ENCODE data around the gene ATXN1.

ATXN1 gene

DNA sequence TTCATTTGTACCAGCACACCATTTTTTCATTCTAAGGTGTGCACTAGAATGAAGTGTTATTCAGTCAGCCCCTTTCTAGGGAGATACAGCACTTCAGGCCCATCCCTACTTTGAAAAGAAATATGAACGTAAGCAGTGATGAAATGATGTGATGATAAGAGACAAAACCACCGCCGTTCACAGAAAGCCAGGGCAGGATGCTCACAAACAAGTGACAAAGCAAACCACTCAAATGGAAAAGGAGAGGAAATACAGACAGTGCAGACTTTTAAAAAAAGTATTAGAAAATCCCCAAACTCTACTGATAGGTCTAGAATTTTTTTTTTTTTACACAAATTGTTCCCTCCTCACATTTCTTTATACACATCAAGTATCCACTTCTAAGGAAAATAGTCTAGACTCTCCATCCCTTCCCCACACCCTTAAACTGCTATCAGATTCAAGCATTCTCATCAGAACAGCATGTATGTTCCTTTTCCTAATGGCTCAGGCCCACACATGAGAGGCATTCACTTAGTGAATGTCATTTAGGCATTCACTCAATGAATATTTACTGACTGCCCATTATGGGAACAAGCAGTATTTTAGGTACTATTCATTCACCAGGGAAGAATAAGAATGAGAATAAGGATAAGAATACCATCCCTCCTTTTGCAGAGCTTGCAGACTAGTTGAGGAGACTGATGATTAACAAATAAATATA is 279.4 kb downstream of the ATXN1 start (continued):
- TF ChIP-seq, protein P1, sequence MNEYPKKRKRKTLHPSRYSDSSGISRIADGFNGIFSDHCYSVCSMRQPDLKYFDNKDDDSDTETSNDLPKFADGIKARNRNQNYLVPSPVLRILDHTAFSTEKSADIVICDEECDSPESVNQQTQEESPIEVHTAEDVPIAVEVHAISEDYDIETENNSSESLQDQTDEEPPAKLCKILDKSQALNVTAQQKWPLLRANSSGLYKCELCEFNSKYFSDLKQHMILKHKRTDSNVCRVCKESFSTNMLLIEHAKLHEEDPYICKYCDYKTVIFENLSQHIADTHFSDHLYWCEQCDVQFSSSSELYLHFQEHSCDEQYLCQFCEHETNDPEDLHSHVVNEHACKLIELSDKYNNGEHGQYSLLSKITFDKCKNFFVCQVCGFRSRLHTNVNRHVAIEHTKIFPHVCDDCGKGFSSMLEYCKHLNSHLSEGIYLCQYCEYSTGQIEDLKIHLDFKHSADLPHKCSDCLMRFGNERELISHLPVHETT (tag by site-specific recombination; IDR thresholded peaks at IDR 0.05): no peak
- TF ChIP-seq ZNF48 (tag by site-specific recombination; IDR thresholded peaks at IDR 0.05) (no peak), ZNF23 (tag by site-specific recombination; IDR thresholded peaks at IDR 0.05; ENCODE audit: borderline replicate concordance) (no peak), HOXC10 (CRISPR knock-in tag; IDR thresholded peaks at IDR 0.05) (no peak), ZNF292 (tag by site-specific recombination; IDR thresholded peaks at IDR 0.05; ENCODE audit: borderline replicate concordance, low read depth) (no peak)

DNA sequence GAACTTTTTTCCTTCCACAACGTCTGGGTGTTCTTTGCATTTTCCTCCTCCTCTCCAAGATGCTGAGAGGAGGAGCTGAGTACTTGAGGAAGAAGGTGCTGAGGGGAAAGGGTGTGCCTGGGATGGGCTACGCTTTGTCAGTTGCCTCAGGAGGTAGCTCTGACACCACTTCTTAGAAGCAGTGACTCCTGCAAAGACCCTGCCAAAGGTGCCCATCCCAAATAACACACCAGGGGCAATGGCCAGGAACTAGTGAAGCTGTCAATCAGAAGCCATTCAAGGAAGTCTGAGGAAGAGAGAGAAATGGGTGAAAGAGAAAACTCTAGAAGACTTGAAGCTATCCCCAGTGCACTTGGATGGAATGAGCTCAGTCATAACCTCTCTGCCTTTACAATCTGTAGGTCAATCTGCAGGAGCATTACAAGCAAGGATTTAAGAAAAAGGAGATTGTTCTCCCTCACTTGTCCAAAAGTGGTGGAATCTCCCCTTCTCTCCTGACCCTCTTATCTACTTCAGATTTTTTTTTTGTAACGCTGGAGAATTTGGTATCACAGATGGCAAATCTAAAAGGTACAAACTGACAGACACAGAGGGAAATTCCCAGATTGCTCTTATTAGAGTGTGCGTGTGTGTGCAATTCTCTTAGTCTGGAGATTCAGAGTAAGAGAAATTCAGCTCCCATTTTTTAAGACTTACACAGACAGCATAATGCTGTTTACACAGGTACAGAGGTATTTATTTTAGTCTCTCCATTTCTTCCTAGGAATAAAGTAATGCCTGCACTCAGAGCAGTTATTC is 280.3 kb downstream of the ATXN1 start:
- Histone ChIP-seq H3K27ac (ENCODE audit: extremely low read depth, low read depth, low read length) (no peak overlapping the region), H3K4me3 (ENCODE audit: low read depth, low read length) (no peak overlapping the region), H3K4me1 (ENCODE audit: control insufficient read depth, insufficient read depth, low read length) (no peaks in the 10 kb centered on the region), H3K36me3 (ENCODE audit: control insufficient read depth in 2 of 2, insufficient read depth in 1 of 2, low read length in 2 of 2) (peaks cover 0 to 5% of the 10 kb centered on the region in 2 experiments; a peak in 1 of 3 replicates), H3K9me3 (ENCODE audit: control insufficient read depth, insufficient read depth, low read depth, low read length) (no peaks in the 10 kb centered on the region)
- TF ChIP-seq ZNF132 (tag by site-specific recombination; IDR thresholded peaks at IDR 0.05; ENCODE audit: borderline replicate concordance): no peak
- TF ChIP-seq, protein P2, sequence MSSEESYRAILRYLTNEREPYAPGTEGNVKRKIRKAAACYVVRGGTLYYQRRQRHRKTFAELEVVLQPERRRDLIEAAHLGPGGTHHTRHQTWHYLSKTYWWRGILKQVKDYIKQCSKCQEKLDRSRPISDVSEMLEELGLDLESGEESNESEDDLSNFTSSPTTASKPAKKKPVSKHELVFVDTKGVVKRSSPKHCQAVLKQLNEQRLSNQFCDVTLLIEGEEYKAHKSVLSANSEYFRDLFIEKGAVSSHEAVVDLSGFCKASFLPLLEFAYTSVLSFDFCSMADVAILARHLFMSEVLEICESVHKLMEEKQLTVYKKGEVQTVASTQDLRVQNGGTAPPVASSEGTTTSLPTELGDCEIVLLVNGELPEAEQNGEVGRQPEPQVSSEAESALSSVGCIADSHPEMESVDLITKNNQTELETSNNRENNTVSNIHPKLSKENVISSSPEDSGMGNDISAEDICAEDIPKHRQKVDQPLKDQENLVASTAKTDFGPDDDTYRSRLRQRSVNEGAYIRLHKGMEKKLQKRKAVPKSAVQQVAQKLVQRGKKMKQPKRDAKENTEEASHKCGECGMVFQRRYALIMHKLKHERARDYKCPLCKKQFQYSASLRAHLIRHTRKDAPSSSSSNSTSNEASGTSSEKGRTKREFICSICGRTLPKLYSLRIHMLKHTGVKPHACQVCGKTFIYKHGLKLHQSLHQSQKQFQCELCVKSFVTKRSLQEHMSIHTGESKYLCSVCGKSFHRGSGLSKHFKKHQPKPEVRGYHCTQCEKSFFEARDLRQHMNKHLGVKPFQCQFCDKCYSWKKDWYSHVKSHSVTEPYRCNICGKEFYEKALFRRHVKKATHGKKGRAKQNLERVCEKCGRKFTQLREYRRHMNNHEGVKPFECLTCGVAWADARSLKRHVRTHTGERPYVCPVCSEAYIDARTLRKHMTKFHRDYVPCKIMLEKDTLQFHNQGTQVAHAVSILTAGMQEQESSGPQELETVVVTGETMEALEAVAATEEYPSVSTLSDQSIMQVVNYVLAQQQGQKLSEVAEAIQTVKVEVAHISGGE (tag by site-specific recombination; conservative IDR thresholded peaks at IDR 0.05; ENCODE audit: low read depth): no peak
- TF ChIP-seq, protein P3, sequence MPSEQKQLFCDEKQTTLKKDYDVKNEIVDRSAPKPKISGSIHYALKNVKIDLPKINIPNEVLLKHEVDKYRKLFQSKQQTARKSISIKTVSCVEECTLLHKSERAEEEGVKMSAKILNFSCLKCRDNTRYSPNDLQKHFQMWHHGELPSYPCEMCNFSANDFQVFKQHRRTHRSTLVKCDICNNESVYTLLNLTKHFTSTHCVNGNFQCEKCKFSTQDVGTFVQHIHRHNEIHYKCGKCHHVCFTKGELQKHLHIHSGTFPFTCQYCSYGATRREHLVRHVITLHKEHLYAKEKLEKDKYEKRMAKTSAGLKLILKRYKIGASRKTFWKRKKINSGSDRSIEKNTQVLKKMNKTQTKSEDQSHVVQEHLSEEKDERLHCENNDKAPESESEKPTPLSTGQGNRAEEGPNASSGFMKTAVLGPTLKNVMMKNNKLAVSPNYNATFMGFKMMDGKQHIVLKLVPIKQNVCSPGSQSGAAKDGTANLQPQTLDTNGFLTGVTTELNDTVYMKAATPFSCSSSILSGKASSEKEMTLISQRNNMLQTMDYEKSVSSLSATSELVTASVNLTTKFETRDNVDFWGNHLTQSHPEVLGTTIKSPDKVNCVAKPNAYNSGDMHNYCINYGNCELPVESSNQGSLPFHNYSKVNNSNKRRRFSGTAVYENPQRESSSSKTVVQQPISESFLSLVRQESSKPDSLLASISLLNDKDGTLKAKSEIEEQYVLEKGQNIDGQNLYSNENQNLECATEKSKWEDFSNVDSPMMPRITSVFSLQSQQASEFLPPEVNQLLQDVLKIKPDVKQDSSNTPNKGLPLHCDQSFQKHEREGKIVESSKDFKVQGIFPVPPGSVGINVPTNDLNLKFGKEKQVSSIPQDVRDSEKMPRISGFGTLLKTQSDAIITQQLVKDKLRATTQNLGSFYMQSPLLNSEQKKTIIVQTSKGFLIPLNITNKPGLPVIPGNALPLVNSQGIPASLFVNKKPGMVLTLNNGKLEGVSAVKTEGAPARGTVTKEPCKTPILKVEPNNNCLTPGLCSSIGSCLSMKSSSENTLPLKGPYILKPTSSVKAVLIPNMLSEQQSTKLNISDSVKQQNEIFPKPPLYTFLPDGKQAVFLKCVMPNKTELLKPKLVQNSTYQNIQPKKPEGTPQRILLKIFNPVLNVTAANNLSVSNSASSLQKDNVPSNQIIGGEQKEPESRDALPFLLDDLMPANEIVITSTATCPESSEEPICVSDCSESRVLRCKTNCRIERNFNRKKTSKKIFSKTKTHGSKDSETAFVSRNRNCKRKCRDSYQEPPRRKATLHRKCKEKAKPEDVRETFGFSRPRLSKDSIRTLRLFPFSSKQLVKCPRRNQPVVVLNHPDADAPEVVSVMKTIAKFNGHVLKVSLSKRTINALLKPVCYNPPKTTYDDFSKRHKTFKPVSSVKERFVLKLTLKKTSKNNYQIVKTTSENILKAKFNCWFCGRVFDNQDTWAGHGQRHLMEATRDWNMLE (tag by site-specific recombination; conservative IDR thresholded peaks at IDR 0.05; ENCODE audit: low read depth): no peak
- TF ChIP-seq, protein P4, sequence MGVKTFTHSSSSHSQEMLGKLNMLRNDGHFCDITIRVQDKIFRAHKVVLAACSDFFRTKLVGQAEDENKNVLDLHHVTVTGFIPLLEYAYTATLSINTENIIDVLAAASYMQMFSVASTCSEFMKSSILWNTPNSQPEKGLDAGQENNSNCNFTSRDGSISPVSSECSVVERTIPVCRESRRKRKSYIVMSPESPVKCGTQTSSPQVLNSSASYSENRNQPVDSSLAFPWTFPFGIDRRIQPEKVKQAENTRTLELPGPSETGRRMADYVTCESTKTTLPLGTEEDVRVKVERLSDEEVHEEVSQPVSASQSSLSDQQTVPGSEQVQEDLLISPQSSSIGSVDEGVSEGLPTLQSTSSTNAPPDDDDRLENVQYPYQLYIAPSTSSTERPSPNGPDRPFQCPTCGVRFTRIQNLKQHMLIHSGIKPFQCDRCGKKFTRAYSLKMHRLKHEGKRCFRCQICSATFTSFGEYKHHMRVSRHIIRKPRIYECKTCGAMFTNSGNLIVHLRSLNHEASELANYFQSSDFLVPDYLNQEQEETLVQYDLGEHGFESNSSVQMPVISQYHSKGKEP (tag by site-specific recombination; IDR thresholded peaks at IDR 0.05): no peak
- no peak for TF ChIP-seq ZNF585B (tag by site-specific recombination; IDR thresholded peaks at IDR 0.05)
- ChIA-PET CTCF (interaction anchor here (0.5 to 2.6 kb wide), 2 partner anchors 31 to 57 kb away, joined by 3 to 10 read pairs; no protein-coding TSS in a partner anchor), POLR2A (interaction anchor here (0.6 kb wide), 1 partner anchor 10 kb away, joined by 5 read pairs; no protein-coding TSS in a partner anchor)
